HG02759 (cell line): ENCODE results near the gene CCNG2.

Experiments
- ATAC-seq: cut with Tn5 transposase; IDR thresholded peaks from one replicate; pipeline ENCODE4 v1.9.1; 2021; ENCODE audit warnings: mild to moderate bottlenecking, moderate library complexity; ENCODE audit not compliant: unreplicated experiment

Gene CCNG2

DNA sequence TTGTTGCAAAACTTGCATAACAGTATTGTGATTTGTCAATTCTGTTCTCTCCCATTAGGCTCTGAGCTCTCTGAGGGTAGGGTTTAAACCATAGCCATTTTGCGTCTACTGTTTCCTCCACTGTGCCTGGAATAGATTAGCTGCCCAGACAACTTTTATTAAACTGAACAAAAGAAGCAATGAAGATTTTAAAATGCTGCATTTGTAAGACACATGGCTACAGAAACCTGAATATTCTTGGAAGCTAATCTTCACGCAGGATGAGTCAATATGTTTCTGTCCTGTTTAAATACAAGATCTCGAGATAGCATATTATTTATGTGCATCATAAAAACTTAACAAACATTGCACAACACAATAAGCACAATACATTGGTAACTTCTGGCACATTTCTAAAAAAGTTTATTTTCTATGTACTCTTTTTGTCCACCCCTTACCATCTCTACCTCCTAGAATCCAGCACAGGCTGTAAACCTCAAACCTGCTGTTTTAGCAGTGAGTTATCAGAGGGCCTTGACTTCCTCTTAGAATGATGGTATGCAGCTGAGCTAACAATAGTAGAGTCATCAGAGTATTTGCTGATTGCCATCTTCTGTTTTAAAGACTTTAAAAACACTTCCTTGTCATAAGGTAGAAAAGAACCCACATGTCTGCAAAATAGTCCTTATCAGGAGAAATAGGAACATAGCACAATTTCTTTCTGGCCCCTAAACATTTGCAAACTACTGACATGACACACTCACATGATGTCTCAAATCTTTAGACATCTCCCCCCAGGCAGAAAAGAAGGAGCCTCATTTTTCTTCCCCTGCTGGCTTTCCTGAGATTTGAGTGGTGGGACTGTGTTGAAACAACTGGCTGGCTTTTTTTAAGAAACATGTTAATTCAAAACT lies 10.6 kb upstream of the CCNG2 start:
- no peak for ATAC-seq

- ATAC-seq = no peak
Observed at GRCh38 chr4:77147079-77147782, 9.8 kb upstream of the CCNG2 start.

GRCh38 chr4:77148078-77148477 lies 8.9 kb upstream of the CCNG2 start:
- no peak for ATAC-seq

DNA sequence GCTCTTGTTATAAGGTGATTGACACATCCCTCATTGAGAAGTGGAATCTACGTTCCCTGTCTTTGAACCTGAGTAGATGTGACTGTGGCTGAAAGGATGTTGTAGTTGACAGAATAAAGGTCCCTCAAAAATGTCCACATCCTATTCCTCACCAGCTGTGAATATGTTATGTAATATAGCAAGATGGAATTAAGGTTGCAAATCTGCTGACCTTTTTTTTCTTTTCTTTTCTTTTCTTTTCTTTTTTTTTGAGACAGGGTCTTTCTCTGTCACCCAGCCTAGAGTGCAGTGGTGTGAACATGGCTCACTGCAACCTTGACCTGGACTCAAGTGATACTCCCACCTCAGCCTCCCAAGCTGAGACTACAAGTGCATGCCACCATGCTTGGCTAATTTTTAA lies 7.2 kb upstream of the CCNG2 start:
- no peak for ATAC-seq

- ATAC-seq = no peak
Observed at GRCh38 chr4:77151241-77151640, 5.8 kb upstream of the CCNG2 start.

DNA sequence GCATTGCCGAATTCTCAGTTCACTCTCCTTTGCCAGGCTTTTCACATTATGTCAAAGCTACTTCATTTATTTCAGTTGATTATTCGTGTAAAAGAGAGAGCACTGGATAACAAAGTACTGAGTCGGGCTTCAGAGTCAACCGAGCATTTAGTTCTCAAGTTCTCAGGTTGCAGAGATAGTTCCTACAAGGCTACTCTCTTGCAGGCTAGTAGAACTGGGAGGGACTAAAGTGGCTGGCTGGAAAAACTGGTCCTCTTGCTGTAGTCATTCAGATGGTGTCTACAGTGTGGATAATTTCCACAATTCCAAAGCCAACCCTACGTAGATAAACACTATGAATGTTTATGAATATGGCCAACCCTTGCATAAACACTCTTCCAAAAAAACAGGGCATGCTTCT lies 4.6 kb upstream of the CCNG2 start:
- no peak for ATAC-seq

- no peak for ATAC-seq
Observed at GRCh38 chr4:77153006-77153405, 4.0 kb upstream of the CCNG2 start.

DNA sequence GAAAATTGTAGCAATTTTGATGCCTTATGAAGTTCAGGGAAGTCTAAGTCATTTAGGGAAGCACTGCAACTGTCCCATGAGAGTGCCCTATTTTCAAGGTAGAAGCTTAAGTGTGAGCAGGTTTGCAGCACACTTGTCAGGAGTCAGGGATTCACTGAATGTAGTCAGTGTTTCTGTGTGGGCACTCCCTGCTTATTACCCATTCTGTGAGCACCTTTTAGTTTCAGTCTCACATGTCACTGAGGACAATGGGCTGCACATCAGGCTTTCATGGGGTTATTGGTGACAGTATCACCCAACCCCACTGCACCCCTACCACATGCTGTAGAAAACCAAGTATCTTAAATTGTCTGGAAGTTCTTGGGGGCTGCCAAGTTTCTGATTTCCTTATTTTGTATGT lies 2.9 kb upstream of the CCNG2 start:
- no peak for ATAC-seq

- ATAC-seq = no peak
Observed at GRCh38 chr4:77154761-77155499, 2.1 kb upstream of the CCNG2 start.

- ATAC-seq = no peak
Observed at GRCh38 chr4:77155631-77156452, 1.2 kb upstream of the CCNG2 start.

GRCh38 chr4:77156533-77156911 lies 485 bp upstream of the CCNG2 start:
- ATAC-seq = peak; percentile 86

DNA sequence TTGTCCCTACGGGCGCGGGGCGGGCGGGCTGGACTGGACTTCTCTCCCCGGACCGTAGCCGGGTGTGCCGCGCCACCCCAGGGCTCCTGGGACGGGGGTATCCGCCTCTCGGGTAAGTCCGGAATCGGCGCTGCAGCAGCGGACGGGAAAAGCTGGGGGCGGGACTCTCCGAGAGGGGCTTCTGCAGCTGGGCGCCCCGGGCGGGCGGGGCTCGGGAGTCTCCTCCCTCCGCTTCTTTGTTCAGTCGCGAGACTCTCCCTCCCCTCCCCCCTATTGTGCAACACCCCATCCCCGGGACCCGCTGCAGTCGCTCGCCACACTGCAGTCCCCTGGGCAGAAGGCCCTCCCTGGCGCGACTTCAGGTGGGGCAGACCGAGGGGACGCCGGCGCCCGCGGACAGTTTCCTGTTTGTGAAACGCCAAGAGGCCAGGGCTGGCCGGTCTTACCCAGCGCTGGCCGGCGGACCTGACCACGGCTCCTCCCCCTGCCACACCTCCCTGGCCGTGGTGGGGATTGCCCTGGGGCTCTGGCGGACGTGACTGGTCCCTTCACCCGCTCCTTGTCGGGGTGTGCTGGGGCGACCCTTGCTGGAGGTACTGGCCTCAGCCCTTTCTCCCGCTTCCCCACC lies 966 bp downstream of the CCNG2 start:
- peak; percentile 58 for ATAC-seq

DNA sequence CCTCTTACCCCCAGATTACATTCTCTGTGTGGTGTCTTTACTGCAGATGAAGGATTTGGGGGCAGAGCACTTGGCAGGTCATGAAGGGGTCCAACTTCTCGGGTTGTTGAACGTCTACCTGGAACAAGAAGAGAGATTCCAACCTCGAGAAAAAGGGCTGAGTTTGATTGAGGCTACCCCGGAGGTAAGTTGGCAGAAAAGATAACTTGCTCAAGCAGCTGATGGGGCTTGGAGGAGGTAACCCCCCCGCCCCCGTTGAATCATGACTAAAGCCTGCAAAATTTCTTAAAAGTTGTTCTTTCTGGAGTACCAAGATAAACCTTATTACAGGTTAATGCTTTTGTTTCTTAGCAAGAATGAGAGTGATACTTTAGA lies 1.5 kb downstream of the CCNG2 start:
- no peak for ATAC-seq

DNA sequence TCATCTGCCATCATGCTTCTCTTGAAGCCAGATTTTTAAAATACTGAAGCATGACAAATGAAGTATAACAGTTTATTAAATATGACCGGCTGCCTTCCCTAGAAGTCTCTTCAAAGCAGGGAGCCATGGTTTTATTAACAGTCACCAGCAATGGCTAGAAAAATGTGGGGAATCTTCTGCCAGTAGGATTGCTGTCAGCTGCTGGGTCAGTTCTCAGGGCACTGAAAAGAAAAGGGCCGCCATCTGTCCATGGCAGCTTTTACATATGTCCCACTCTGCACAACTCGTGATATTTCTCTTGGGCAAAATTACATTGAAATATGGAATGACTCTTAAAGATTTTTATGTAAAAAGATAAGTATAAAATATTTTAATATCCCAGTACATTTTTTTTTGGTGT lies 2.8 kb downstream of the CCNG2 start:
- ATAC-seq = no peak

DNA sequence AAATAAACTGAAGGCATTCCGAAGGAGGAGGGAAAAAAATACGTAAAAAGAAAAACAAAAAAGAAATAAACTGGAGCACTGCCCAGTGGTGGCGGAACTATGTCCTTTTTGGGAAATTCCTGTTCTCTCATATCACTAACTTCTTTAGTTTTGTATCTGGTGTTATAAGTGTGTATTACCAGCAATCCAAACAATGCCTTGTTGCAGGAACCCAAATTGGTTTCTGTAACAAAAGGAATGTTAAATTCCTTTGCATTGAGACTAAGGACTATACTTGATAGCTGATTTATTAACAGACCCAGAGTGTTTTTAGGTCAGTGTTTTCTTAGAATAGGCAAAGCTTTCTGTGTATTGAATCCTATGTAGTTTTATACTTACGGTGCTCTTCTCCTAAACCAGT lies 6.6 kb downstream of the CCNG2 start:
- no peak for ATAC-seq

- no peak for ATAC-seq
Observed at GRCh38 chr4:77167173-77167572, 10.2 kb downstream of the CCNG2 start.

DNA sequence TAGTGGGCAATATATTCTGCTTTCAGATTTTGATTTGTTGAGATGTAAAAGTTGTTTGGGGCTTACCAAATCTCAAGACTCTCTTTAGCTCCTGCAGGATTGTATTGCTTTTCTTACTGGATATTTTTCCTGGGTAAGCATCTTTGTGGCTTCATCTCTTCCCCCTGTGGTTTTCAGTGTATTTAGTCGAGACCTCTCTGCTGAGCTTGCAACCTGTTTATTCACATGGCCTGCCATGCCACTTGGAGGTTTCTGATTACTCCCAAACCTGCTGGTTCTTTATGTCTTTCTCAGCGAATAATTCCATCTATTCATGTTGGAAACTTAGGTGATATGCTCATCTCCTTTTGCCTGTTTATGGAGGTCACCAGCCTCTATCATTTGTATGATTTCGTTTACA lies 10.9 kb downstream of the CCNG2 start:
- ATAC-seq = no peak

DNA sequence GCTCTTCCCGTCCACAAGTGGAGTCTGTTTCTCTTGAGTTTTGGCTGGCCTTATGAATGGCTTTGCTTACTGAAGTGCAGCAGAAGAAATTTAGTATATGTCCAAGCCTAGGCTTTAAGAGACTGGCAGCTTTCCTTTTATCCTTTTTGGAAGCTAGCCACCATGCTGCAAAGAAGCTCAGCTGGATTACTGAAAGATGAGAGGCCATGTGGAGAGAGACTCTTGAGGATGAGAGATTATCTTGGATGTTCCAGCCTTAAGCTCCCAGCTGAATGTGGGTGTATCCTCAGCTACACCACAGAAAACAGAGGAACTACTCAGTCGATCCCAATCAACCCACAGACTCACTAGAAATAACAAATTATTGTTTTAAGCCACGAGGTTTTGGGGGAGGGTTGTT lies 12.5 kb downstream of the CCNG2 start:
- no peak for ATAC-seq

- no peak for ATAC-seq
Observed at GRCh38 chr4:77170926-77171325, 13.9 kb downstream of the CCNG2 start.

- ATAC-seq = no peak
Observed at GRCh38 chr4:77172336-77172735, 15.3 kb downstream of the CCNG2 start.
